Astrocyte of the cerebellum (primary cell): Measurements from ENCODE around the gene SEMA4G.

Source experiments
- DNase-seq: peaks from one replicate; pipeline ENCODE4 v3.0.0-alpha.2; 2011; ENCODE audit warnings: low read depth
- H3K4me3 ChIP-seq: 2 replicates; pipeline ENCODE4 v1.5.1; 2011; ENCODE audit warnings: mild to moderate bottlenecking, low read depth, low read length, moderate library complexity
- in situ Hi-C: cut with HindIII; loops from 2 replicates; pipeline ENCODE4 v1.10.0; 2017; ENCODE audit warnings: low sequenced_read_pairs
- TF ChIP-seq, protein P1 (sequence below): IDR thresholded peaks from 2 replicates; pipeline ENCODE4 v1.5.1; 2012; ENCODE audit warnings: low read length, low read depth, moderate library complexity, mild to moderate bottlenecking; ENCODE audit errors: missing control alignments

SEMA4G gene

DNA sequence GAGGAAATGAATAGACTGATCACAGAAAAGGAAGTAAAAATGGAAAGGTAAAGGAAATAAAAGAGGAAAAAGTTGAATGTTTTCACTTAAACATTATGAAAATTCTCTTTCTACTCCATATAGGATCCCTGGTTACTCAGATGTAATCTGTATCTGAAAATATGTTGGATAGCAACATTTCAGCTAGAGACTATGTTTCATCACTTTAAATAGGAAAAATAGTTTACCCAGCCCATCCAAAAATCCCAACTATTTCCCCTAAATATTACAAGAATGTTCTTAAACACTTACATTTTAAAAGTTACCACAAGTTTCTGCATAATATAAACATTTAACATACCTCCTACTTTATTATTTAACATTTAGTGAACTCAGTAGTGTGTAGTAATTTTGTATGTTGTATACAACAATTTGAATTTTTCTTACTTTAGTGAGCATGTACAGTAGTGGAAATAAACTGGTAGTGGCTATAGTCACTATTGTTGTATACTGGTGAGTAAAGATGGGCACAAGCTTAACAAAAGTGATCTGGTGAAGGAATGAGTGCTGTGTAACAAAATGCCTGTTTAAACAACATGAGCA is 29.4 kb upstream of the SEMA4G start:
- TF ChIP-seq, protein P1, sequence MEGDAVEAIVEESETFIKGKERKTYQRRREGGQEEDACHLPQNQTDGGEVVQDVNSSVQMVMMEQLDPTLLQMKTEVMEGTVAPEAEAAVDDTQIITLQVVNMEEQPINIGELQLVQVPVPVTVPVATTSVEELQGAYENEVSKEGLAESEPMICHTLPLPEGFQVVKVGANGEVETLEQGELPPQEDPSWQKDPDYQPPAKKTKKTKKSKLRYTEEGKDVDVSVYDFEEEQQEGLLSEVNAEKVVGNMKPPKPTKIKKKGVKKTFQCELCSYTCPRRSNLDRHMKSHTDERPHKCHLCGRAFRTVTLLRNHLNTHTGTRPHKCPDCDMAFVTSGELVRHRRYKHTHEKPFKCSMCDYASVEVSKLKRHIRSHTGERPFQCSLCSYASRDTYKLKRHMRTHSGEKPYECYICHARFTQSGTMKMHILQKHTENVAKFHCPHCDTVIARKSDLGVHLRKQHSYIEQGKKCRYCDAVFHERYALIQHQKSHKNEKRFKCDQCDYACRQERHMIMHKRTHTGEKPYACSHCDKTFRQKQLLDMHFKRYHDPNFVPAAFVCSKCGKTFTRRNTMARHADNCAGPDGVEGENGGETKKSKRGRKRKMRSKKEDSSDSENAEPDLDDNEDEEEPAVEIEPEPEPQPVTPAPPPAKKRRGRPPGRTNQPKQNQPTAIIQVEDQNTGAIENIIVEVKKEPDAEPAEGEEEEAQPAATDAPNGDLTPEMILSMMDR = no peak
- no peak for DNase-seq
- in situ Hi-C loops = no loop called here
- no peak overlapping the region for H3K4me3 ChIP-seq

DNA sequence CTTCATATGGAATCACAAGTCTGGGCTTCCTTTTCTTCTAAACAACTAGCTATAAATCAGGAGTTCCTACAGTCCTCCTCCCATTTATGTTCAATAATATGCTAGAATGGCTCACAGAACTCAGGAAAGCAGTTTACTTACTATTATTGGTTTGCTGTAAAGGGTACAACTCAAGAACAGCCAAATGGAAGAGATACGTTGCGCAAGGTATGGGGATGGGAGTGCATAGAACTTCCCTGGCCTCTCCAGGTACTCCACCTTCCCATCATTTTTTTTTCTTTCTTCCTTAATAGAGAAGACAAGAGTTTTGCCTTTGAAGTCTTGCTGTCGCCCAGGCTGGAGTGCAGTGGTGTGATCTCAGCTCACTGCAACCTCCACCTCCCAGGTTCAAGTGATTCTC is 27.1 kb upstream of the SEMA4G start:
- no peak overlapping the region for H3K4me3 ChIP-seq
- TF ChIP-seq, protein P1 = no peak
- no peak for DNase-seq
- in situ Hi-C loops = no loop called here

DNA sequence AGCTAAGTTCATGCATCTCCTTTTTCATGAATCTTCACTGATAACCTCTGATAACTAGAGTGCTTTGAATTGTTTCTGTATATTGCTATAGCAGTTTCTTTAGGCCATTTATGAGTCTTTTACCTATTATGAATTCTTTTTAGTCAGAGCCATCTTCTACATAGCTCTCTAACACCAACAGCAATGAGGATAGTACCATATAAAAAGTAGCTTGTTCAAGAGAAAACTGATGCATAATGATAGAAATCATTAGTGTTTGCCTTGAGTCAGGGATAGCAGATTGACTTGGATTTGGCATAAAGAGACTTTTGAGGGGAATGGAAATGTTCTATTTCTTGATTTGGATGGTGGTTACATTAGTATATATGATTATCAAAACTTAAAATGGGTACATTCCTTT is 25.8 kb upstream of the SEMA4G start:
- TF ChIP-seq, protein P1 = no peak

DNA sequence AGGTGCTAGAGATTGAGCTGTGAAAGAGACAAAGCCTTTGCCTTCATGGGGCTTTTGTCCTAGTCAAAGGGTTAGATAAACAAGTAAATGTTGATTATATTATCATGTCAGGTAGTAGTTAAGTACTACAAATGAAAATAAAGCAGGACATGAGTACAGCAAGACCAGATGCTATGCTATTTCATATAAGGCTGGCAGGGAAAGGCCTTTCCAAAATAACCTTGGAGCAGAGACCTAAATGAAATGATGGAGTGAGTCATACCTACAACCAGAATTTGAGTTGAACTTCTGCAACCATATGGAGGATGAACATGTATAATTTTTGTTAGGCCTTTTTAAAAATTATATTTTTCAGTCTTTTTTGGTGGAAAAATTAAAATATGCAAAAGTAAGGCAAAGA is 23.6 kb upstream of the SEMA4G start:
- in situ Hi-C loops = no loop called here
- no peak overlapping the region for H3K4me3 ChIP-seq
- no peak for DNase-seq
- TF ChIP-seq, protein P1 = no peak

More for the DNA sequence above, 25.8 kb upstream of the SEMA4G start:
- no peak overlapping the region for H3K4me3 ChIP-seq
- in situ Hi-C loops = no loop called here
- no peak for DNase-seq

DNA sequence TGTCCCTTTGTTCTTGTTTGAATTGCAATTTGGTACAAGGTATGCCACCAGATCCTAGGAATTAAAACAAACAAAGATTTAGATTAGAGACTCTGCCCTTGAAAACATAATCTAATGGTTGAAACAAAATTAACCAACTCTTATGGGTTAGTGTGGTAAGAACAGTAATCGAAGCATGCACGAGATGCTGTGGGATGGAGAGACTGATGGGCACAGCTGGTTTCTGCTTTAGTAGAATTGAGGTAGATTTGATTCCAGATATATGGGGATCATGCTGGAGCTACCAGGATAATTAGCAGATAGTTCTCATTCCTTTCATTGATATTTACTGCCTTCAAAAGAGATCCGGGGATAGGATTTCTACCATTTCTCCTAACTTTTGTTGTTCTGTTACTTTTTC is 20.4 kb upstream of the SEMA4G start:
- H3K4me3 ChIP-seq = no peak overlapping the region
- TF ChIP-seq, protein P1 = no peak
- DNase-seq = no peak
- in situ Hi-C loops = no loop called here

DNA sequence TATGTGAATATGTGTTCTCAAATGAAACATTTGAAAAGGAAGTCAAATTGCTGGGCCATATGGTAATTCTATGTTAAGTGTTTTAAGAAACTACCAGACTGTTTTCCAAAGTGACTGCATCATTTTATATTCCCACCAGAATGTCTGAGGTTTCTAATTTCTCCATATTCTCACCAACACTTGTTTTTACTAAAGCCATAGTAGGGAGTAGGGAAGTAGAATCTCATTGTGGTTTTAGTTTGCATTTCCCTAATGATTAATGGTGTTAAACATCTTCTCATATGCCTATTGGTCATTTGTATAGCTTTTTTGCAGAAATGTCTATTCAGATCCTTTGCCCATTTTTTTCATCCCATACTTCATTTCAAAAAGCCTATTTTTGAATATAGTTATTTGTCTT is 9.1 kb upstream of the SEMA4G start:
- no peak overlapping the region for H3K4me3 ChIP-seq
- in situ Hi-C loops = no loop called here
- TF ChIP-seq, protein P1 = no peak
- DNase-seq = no peak
